Neuronal stem cell (in vitro differentiated cells): ENCODE data around the gene METAP1.

Experiments used
- DNase-seq: peaks from one replicate; pipeline ENCODE4 v3.0.0-alpha.2; 2013; ENCODE audit warnings: low spot score
- H2AFZ ChIP-seq: one replicate; pipeline ENCODE4 v1.6.1; 2013; ENCODE audit warnings: mild to moderate bottlenecking, low read length, inconsistent platforms
- H2AK5ac ChIP-seq: 2 replicates; pipeline ENCODE4 v1.6.1; 2013; ENCODE audit warnings: low read depth, mild to moderate bottlenecking, inconsistent platforms, low read length, moderate library complexity, mixed read lengths
- H2BK120ac ChIP-seq: 2 replicates; pipeline ENCODE4 v1.6.1; 2013; ENCODE audit warnings: low read depth, mild to moderate bottlenecking, inconsistent platforms, low read length, moderate library complexity, mixed read lengths
- H2BK12ac ChIP-seq: one replicate; pipeline ENCODE4 v1.6.1; 2013; ENCODE audit warnings: low read length, inconsistent platforms
- H2BK15ac ChIP-seq: 2 replicates; pipeline ENCODE4 v1.6.1; 2013; ENCODE audit warnings: mild to moderate bottlenecking, low read length, inconsistent platforms, mixed read lengths
- H2BK5ac ChIP-seq: one replicate; pipeline ENCODE4 v1.6.1; 2013; ENCODE audit warnings: inconsistent platforms, mild to moderate bottlenecking, low read length, moderate library complexity
- H3K14ac ChIP-seq: one replicate; pipeline ENCODE4 v1.6.1; 2013; ENCODE audit warnings: low read length, inconsistent platforms
- H3K18ac ChIP-seq: 2 replicates; pipeline ENCODE4 v1.6.1; 2013; ENCODE audit warnings: low read length, inconsistent platforms
- H3K23ac ChIP-seq: 2 replicates; pipeline ENCODE4 v1.6.1; 2013; ENCODE audit warnings: low read depth, mild to moderate bottlenecking, mixed read lengths, low read length, inconsistent platforms; ENCODE audit not compliant: poor library complexity
- H3K27ac ChIP-seq: replicated peaks from 3 replicates; pipeline ENCODE4 v1.5.1; 2013; ENCODE audit warnings: low read length, inconsistent platforms
- H3K27me3 ChIP-seq, 3 experiments: 2 replicates each; pipeline ENCODE4 v1.6.1; 2013; ENCODE audit warnings: low read length in 3 of 3, mild to moderate bottlenecking in 2 of 3, inconsistent platforms in 1 of 3, low read depth in 1 of 3, mixed read lengths in 1 of 3, moderate library complexity in 1 of 3; ENCODE audit not compliant: control insufficient read depth in 3 of 3, insufficient read depth in 3 of 3
- H3K36me3 ChIP-seq, 2 donors: replicated peaks in 1 of 2; 2 replicates each; pipeline ENCODE4 v1.6.1; 2013; ENCODE audit warnings: low read length in 2 of 2; ENCODE audit not compliant: control insufficient read depth in 2 of 2, insufficient read depth in 2 of 2
- H3K4ac ChIP-seq: 2 replicates; pipeline ENCODE4 v1.6.1; 2013; ENCODE audit warnings: inconsistent platforms, mild to moderate bottlenecking, low read length, moderate library complexity
- H3K4me1 ChIP-seq, 2 donors: 1 replicate in 1 of 2; 2 replicates in 1 of 2; pipeline ENCODE4 v1.6.1; 2013; ENCODE audit warnings: low read length in 2 of 2, low read depth in 1 of 2; ENCODE audit not compliant: control insufficient read depth in 2 of 2, insufficient read depth in 1 of 2
- H3K4me2 ChIP-seq: one replicate; pipeline ENCODE4 v1.6.1; 2013; ENCODE audit warnings: mild to moderate bottlenecking, low read length, inconsistent platforms; ENCODE audit not compliant: insufficient read depth, poor library complexity, severe bottlenecking
- H3K4me3 ChIP-seq, 2 donors: 2 replicates each; pipeline ENCODE4 v1.5.1; 2013; ENCODE audit warnings: low read length in 2 of 2, mild to moderate bottlenecking in 2 of 2, inconsistent platforms in 1 of 2, moderate library complexity in 1 of 2
- H3K79me1 ChIP-seq: one replicate; pipeline ENCODE4 v1.6.1; 2013; ENCODE audit warnings: low read depth, mild to moderate bottlenecking, inconsistent platforms, low read length, moderate library complexity
- H3K9ac ChIP-seq: one replicate; pipeline ENCODE4 v1.6.1; 2013; ENCODE audit warnings: mild to moderate bottlenecking, low read depth, low read length, inconsistent platforms; ENCODE audit not compliant: poor library complexity
- H3K9me3 ChIP-seq, 2 donors: replicated peaks in 1 of 2; 2 replicates each; pipeline versions ENCODE3 to v1.6.1; 2013; ENCODE audit warnings: low read length in 2 of 2, mild to moderate bottlenecking in 2 of 2, inconsistent platforms in 1 of 2, low read depth in 1 of 2, mixed read lengths in 1 of 2, moderate library complexity in 1 of 2; ENCODE audit not compliant: control insufficient read depth in 2 of 2, insufficient read depth in 1 of 2
- H4K8ac ChIP-seq: one replicate; pipeline ENCODE4 v1.6.1; 2013; ENCODE audit warnings: low read depth, mild to moderate bottlenecking, inconsistent platforms, low read length, moderate library complexity
- H4K91ac ChIP-seq: one replicate; pipeline ENCODE4 v1.6.1; 2013; ENCODE audit warnings: low read length, low read depth, mild to moderate bottlenecking, inconsistent platforms; ENCODE audit not compliant: poor library complexity
- WGBS, 2 donors: extraction: QIAGEN DNeasy Blood & Tissue Kit; methylation state at CpG; one replicate each; pipeline ENCODE4 v1.1.7; 2013; ENCODE audit warnings: missing lambda C conversion rate in 2 of 2, mixed read lengths in 1 of 2; ENCODE audit not compliant: insufficient read length in 2 of 2, insufficient replicate concordance in 1 of 2; ENCODE audit errors: extremely low coverage in 2 of 2; 5-methylcytosine and 5-hydroxymethylcytosine counted together

The METAP1 gene

GRCh38 chr4:98969878-98970785 is 25.4 kb upstream of the METAP1 start:
- Histone ChIP-seq H3K4me2 (no peak overlapping the region), H2BK15ac (no peak overlapping the region), H3K36me3 (no peaks in the 10 kb centered on the region), H4K91ac (no peak overlapping the region), H2BK12ac (no peak overlapping the region), H3K27ac (no peak overlapping the region), H3K4ac (no peak overlapping the region), H3K14ac (no peak overlapping the region), H2AFZ (peak overlapping the region; percentile 67), H3K4me3 (no peak overlapping the region), H3K79me1 (no peaks in the 10 kb centered on the region), H2BK120ac (no peak overlapping the region), H3K18ac (no peak overlapping the region), H3K27me3 (no peaks in the 10 kb centered on the region), H3K9me3 (no peaks in the 10 kb centered on the region), H3K4me1 (peaks cover 0 to 6% of the 10 kb centered on the region in 2 donors), H3K9ac (no peak overlapping the region), H3K23ac (no peak overlapping the region), H4K8ac (no peak overlapping the region), H2BK5ac (no peak overlapping the region), H2AK5ac (no peak overlapping the region)
- DNase-seq = no peak
- no CpG with 5 or more reads among the region's 1 CpG for WGBS, 2 donors

DNA sequence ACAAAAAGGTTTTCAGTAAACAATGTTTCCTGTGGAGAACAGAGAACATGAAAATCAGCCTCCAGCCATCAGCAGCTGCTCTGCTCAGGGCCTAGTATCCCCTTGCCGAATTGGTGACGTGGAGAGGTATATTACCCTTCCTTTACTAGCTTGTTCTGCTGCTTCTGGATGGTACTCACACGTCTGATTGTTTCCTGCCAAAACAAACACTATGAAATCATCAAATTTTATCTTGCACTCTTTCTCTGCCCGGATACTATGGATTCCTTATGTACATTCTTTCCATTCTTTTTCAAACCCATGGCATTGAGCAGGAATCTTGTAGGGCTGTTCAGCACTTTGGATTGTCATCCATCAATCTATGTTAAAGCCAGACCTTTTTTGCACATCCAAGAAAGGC is 18.8 kb upstream of the METAP1 start:
- no peak overlapping the region for H3K18ac ChIP-seq
- H2BK120ac ChIP-seq = no peak overlapping the region
- H2BK5ac ChIP-seq = no peak overlapping the region
- no peak overlapping the region for H2AK5ac ChIP-seq
- no peak overlapping the region for H3K14ac ChIP-seq
- no peaks in the 10 kb centered on the region for H3K36me3 ChIP-seq
- H2AFZ ChIP-seq = no peak overlapping the region
- no peaks in the 10 kb centered on the region for H3K9me3 ChIP-seq
- no peak overlapping the region for H3K23ac ChIP-seq
- H3K79me1 ChIP-seq = no peaks in the 10 kb centered on the region
- H4K91ac ChIP-seq = no peak overlapping the region
- H3K9ac ChIP-seq = no peak overlapping the region
- no peaks in the 10 kb centered on the region for H3K27me3 ChIP-seq
- H3K4me3 ChIP-seq = no peak overlapping the region
- no peak overlapping the region for H2BK15ac ChIP-seq
- DNase-seq = no peak
- no peak overlapping the region for H3K4ac ChIP-seq
- no peak overlapping the region for H3K27ac ChIP-seq
- no CpG with 5 or more reads among the region's 4 CpGs for WGBS, 2 donors
- no peaks in the 10 kb centered on the region for H3K4me1 ChIP-seq
- no peak overlapping the region for H2BK12ac ChIP-seq
- H3K4me2 ChIP-seq = no peak overlapping the region
- no peak overlapping the region for H4K8ac ChIP-seq

DNA sequence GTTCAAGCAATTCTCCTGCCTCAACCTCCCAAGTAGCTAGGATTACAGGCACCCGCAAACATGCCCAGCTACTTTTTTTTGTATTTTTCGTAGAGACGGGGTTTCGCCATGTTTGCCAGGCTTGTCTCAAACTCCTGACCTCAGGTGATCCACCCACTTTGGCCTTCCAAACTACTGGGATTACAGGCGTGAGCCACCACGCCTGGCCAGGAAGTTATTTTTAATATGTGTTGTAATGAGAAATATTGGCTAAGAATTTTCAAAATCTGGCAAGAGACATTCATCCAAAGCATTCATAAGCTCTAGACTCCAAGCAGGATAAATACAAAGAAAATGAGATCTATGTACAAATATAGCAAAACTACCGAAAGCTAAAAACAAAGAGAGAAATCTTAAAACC is 18.0 kb upstream of the METAP1 start:
- Histone ChIP-seq H2AFZ (no peak overlapping the region), H4K91ac (no peak overlapping the region), H2BK12ac (no peak overlapping the region), H3K9me3 (no peaks in the 10 kb centered on the region), H3K23ac (no peak overlapping the region), H3K18ac (no peak overlapping the region), H2BK15ac (no peak overlapping the region), H2AK5ac (no peak overlapping the region), H3K4me3 (no peak overlapping the region), H3K4ac (no peak overlapping the region), H3K79me1 (no peaks in the 10 kb centered on the region), H3K27ac (no peak overlapping the region), H3K14ac (no peak overlapping the region), H2BK120ac (no peak overlapping the region), H3K4me2 (no peak overlapping the region), H3K4me1 (no peaks in the 10 kb centered on the region), H3K9ac (no peak overlapping the region), H4K8ac (no peak overlapping the region), H3K36me3 (no peaks in the 10 kb centered on the region), H2BK5ac (no peak overlapping the region), H3K27me3 (no peaks in the 10 kb centered on the region)
- DNase-seq = no peak
- no CpG with 5 or more reads among the region's 7 CpGs for WGBS, 2 donors

DNA sequence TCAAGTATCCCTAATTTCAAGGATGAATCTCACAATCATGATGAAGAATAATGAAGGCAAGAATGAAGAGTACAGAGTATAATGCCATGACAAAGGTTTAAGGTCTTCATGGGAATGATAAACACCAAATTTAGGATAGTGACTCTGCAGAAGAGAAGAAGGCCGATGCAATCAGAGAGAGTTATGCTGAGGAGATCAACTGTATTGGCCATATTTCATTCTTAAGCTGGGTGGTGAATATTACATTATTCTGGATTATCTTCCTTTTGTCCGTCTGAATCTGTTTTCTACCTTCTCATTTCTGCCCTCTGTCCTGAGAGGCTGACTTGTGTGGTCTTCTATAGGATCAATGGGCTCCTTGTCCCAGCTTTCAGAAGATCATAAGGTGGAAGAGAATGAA is 7.8 kb upstream of the METAP1 start:
- H2BK15ac ChIP-seq = no peak overlapping the region
- peaks cover 0 to 2% of the 10 kb centered on the region in 2 donors for H3K9me3 ChIP-seq
- no peak overlapping the region for H3K14ac ChIP-seq
- no peak overlapping the region for H2AFZ ChIP-seq
- DNase-seq = no peak
- no peak overlapping the region for H4K91ac ChIP-seq
- H3K4me1 ChIP-seq = no peaks in the 10 kb centered on the region
- H2BK5ac ChIP-seq = no peak overlapping the region
- peaks cover 0 to 7% (median 0%) of the 10 kb centered on the region in 3 experiments for H3K27me3 ChIP-seq
- H3K9ac ChIP-seq = no peak overlapping the region
- H3K18ac ChIP-seq = no peak overlapping the region
- H3K4ac ChIP-seq = no peak overlapping the region
- H3K23ac ChIP-seq = no peak overlapping the region
- no peak overlapping the region for H3K4me3 ChIP-seq
- H3K36me3 ChIP-seq = no peaks in the 10 kb centered on the region
- H2AK5ac ChIP-seq = no peak overlapping the region
- no peaks in the 10 kb centered on the region for H3K79me1 ChIP-seq
- no CpG with 5 or more reads among the region's 2 CpGs for WGBS, 2 donors
- H2BK12ac ChIP-seq = no peak overlapping the region
- no peak overlapping the region for H4K8ac ChIP-seq
- H3K27ac ChIP-seq = no peak overlapping the region
- no peak overlapping the region for H3K4me2 ChIP-seq
- H2BK120ac ChIP-seq = no peak overlapping the region
